ENCODE data around the gene METTL17.

The METTL17 gene

GRCh38 chr14:20998674-20999366, 9.0 kb downstream of the METTL17 start, which contains the start of gene SLC39A2:
Gene SLC39A2 (plus strand): TSS chr14:20999293. CDS start chr14:20999447, 154 bp downstream.
- Histone ChIP-seq H3K4me1 (ENCODE audit: insufficient read depth, low read length, severe bottlenecking) (no peaks in the 10 kb centered on the region), H3K9me3 (ENCODE audit: low read length) (no peaks in the 10 kb centered on the region), H3K36me3 (ENCODE audit: insufficient read depth, low read length) (peaks cover 40% of the 10 kb centered on the region), H3K9ac (ENCODE audit: low read length) (no peak within 1 kb of the TSS), H3F3A (ENCODE audit: insufficient read depth, low read length) (no peaks in the 10 kb centered on the region), H2AFZ (ENCODE audit: low read length) (no peak within 1 kb of the TSS), H3K4me2 (ENCODE audit: low read length) (no peak within 1 kb of the TSS), H3K27me3 (ENCODE audit: insufficient read depth, low read length) (no peaks in the 10 kb centered on the region), H3K4me3 (ENCODE audit: low read depth, low read length, poor library complexity, severe bottlenecking) (no peak within 1 kb of the TSS), H4K20me1 (ENCODE audit: insufficient read depth, low read length) (no peaks in the 10 kb centered on the region), H3K27ac (ENCODE audit: low read depth, low read length, poor library complexity, severe bottlenecking) (no peak within 1 kb of the TSS), H3K79me2 (ENCODE audit: insufficient read depth, low read length) (no peaks in the 10 kb centered on the region), H3K9me2 (ENCODE audit: low read depth, low read length) (no peaks in the 10 kb centered on the region)
- TF ChIP-seq EZH2 (IDR thresholded peaks at IDR 0.05; ENCODE audit: borderline replicate concordance, low read length) (no peak), CTCF (IDR thresholded peaks at IDR 0.05; ENCODE audit: low read length) (no peak)

- H3K27me3 ChIP-seq (ENCODE audit: insufficient read depth, low read length) = no peaks in the 10 kb centered on the region
- peaks cover 32% of the 10 kb centered on the region for H3K36me3 ChIP-seq (ENCODE audit: insufficient read depth, low read length)
- H3F3A ChIP-seq (ENCODE audit: insufficient read depth, low read length) = no peaks in the 10 kb centered on the region
- H3K9me2 ChIP-seq (ENCODE audit: low read depth, low read length) = no peaks in the 10 kb centered on the region
- H3K9me3 ChIP-seq (ENCODE audit: low read length) = no peaks in the 10 kb centered on the region
- no peak overlapping the region for H2AFZ ChIP-seq (ENCODE audit: low read length)
- no peak overlapping the region for H3K4me2 ChIP-seq (ENCODE audit: low read length)
- H3K79me2 ChIP-seq (ENCODE audit: insufficient read depth, low read length) = no peaks in the 10 kb centered on the region
- no peaks in the 10 kb centered on the region for H4K20me1 ChIP-seq (ENCODE audit: insufficient read depth, low read length)
- TF ChIP-seq EZH2 (IDR thresholded peaks at IDR 0.05; ENCODE audit: borderline replicate concordance, low read length) = no peak
- TF ChIP-seq CTCF (IDR thresholded peaks at IDR 0.05; ENCODE audit: low read length) = no peak
- H3K9ac ChIP-seq (ENCODE audit: low read length) = no peak overlapping the region
- H3K4me1 ChIP-seq (ENCODE audit: insufficient read depth, low read length, severe bottlenecking) = no peaks in the 10 kb centered on the region
- H3K27ac ChIP-seq (ENCODE audit: low read depth, low read length, poor library complexity, severe bottlenecking) = no peak overlapping the region
- H3K4me3 ChIP-seq (ENCODE audit: low read depth, low read length, poor library complexity, severe bottlenecking) = no peak overlapping the region
Measured at GRCh38 chr14:20999591-20999990, 9.8 kb downstream of the METTL17 start.

GRCh38 chr14:21001218-21001617, 11.4 kb downstream of the METTL17 start:
- no peak overlapping the region for H2AFZ ChIP-seq (ENCODE audit: low read length)
- TF ChIP-seq CTCF (IDR thresholded peaks at IDR 0.05; ENCODE audit: low read length) (no peak), EZH2 (IDR thresholded peaks at IDR 0.05; ENCODE audit: borderline replicate concordance, low read length) (no peak)
- H3K36me3 ChIP-seq (ENCODE audit: insufficient read depth, low read length) = peaks cover 16% of the 10 kb centered on the region
- H4K20me1 ChIP-seq (ENCODE audit: insufficient read depth, low read length) = no peaks in the 10 kb centered on the region
- no peaks in the 10 kb centered on the region for H3K4me1 ChIP-seq (ENCODE audit: insufficient read depth, low read length, severe bottlenecking)
- no peaks in the 10 kb centered on the region for H3K79me2 ChIP-seq (ENCODE audit: insufficient read depth, low read length)
- H3K27me3 ChIP-seq (ENCODE audit: insufficient read depth, low read length) = no peaks in the 10 kb centered on the region
- no peak overlapping the region for H3K4me3 ChIP-seq (ENCODE audit: low read depth, low read length, poor library complexity, severe bottlenecking)
- H3K4me2 ChIP-seq (ENCODE audit: low read length) = no peak overlapping the region
- H3K9me2 ChIP-seq (ENCODE audit: low read depth, low read length) = no peaks in the 10 kb centered on the region
- H3K9ac ChIP-seq (ENCODE audit: low read length) = no peak overlapping the region
- H3F3A ChIP-seq (ENCODE audit: insufficient read depth, low read length) = no peaks in the 10 kb centered on the region
- H3K9me3 ChIP-seq (ENCODE audit: low read length) = no peaks in the 10 kb centered on the region
- H3K27ac ChIP-seq (ENCODE audit: low read depth, low read length, poor library complexity, severe bottlenecking) = no peak overlapping the region
